ENCODE measurements around the gene PGBD1.
"Not testable (repeated sequence)": the region's sequence is repeated elsewhere in the genome, so short reads cannot be mapped to it uniquely, and the experiment has no call there.

The PGBD1 gene

DNA sequence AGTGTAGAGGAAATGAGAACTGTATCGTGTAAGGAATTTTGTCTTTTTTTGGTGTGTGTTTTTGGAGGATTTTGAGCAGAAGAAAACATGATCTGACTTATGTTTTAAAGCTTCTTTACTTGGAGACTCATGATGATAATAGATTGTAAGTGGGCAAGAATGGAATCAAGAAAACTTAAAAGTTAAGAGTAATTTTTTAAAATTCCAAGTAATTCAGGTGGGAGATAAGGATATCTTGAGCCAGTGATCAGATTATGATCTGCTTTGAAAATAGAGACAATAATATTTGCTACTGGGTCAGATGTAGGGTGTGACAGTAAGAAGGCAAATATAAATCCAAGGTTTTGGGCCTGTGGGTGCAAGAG is 13.7 kb upstream of the PGBD1 start:
- DNase-seq: no peak

DNA sequence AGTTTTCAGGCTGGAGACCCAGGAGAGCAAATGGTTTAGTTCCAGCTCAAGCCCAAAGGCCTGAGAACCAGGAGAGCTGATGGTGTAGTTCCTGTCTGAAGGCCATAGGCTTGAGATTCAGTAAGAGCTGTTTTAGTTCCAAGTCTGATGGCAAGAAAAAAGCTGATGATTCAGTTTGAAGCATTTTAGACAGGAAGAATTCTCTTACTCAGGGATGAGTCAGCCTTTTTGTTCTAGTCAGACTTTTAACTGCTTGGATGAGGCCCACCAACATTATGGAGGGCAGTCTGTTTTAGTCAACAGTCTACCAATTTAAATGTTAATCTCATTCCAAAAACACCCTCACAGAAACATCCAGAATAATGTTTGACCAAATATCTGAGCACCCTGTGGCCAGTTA is 11.9 kb upstream of the PGBD1 start:
- DNase-seq: no peak

DNA sequence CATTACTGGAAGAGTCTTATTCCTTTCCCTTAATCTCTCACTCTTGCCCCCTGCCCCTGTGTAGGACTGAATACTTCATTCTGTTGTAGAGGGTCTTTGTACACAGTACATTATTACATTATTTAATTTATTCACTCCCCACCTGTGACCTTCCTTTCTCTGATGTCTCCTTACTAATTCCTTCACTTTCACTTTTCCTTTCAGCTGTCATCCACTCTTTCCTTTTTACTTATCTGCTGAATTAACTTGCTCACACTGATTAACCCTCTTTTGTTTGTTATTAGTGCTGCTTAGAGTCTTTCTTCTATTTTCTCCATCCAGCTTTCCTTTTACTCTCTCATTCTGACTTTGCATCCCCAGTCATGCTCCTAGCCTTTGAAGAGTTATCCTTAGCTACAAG is 6.5 kb upstream of the PGBD1 start:
- no peak for DNase-seq

DNA sequence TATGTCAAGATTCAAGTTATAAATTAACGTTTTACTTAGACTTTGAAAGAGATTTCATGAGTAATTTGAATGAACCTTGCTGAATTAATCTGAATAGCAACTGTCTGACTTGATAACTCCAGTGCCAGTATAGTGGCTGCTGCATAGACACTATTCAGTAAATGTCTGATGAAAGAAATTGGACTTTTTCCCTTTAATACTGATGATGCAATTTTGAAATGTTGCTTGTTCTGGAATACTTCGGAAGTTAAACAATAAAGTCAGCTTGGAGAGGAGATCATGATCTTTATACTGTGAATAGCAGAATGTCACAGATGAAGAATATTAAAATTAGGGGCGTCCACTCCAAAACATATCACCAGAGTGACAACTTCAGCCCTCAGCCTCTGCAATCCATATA is 3.6 kb upstream of the PGBD1 start:
- no peak for DNase-seq

DNA sequence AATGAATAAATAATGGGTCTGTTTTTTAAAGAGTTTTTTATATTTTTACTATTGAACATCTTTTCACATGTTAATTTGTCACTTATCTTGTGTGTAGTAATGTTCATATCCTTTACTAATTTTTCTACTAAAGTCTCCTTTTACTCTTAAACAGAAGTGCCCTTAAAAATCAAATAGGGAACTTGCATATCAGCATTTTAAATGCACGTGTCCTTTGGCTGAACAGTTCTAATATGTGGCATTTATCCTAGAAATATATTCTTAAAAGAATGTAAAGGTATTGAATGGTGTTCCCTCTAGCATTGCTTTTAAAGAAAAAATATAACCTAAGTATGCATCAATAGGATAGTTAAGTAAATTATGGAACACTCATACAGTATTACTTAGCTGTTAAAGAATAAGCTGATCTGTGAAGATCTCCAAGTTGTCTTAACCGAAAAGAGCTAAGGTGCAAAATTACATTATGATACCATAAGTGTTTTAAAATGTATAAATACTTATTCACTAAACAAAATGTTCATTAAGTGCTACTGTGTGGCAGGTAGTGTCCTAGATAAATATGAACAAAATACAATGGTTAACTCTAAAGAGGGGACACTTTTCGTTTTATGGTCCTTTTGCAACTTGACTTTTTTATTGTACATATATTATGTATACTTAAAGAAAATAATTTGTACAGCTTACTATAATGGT is 631 bp upstream of the PGBD1 start:
- DNase-seq: no peak

DNA sequence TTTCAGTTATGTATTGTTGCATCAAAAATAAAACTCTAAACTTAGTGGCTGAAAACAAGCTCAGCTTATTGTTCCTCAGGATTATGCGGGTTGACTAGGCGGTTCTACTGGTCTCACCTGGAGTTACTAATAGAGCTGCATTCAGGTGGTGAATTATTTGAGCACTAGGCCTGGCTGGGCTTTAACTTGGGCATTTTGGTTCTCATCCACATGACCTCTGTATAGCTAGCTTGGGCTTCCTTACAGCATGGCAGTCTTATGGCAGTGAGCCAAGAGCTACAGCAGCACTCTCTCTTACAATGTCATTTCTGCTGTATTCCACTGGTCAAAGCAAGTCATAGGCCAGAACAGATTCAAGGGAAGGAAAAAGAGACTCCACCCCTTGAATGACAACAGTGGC is 1.6 kb downstream of the PGBD1 start:
- no peak for DNase-seq

DNA sequence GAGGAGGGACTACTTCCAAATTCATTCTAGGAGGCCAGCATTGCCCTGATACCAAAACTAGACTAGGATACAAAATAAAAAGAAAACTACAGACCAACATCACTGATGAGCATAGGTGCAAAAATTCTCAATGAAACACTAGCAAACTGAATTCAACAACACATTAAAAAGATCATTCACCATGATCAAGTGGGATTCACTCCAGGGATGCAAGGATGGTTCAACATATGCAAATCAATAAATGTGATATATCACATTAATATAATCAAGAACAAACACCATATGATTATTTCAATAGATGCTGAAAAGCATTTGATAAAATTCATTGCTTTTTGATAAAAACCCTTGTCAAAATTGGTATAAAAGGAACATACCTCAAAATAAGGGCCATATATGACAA is 10.2 kb downstream of the PGBD1 start:
- DNase-seq: no peak

DNA sequence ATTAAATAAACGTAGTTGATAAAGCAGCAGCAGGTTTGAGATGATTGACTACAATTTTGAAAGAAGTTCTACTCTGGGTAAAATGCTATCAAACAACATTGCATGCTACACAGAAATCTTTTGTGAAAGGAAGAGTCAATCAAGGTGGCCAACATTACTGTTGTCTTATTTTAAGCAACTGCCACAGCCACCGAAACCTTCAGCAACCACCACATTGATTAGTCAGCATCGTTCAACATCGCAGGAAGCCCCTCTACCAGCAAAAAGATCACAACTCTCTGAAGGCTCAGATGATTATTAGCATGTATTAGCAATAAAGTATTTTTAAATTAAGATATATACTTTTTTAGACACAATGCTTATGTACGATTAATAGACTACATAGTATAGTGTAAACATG is 14.0 kb downstream of the PGBD1 start:
- DNase-seq: no peak

DNA sequence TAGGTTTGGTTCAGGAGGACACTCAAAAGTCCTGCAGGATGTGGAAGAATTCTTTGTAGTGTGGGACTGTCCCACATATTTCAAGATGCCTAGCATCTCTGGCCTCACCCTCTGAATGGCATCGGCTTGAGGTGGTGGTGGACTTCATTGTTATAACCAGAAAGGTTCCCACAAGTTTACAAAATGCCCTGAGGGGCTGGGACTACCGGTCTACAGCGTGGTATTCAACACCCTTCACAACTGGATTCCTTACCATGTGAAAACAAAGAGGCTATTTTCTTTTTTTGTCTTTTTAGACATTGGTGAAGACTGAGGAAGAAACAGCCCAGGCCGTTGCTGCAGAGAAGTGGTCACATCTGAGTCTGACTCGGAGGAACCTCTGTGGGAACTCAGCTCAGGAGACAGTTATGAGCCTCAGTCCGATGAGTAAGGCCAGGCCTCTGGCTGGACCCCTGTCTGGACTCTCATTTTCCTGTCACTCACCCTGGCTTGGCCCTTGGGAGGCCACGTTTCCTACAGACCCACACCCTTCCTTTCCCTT is 15.2 kb downstream of the PGBD1 start:
- no peak for DNase-seq

DNA sequence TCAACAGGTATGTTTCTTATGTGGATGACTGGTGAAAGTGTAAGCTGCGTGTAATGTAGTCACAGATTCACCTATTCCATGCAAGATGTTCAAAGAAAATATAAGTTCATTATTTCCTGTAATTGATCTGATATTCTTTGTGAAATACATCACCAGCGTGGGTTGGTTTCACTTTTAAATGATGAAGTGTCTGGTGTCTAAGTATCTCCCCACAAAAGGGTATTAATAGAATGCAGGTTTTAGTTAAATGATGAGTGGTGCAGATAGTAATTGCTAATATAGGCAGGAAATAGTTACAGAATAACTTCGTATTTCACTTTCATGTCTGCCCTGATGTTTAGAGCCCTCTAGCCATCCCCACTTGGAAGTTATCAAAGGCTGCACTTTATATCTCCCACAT is 22.2 kb downstream of the PGBD1 start:
- no peak for DNase-seq

DNA sequence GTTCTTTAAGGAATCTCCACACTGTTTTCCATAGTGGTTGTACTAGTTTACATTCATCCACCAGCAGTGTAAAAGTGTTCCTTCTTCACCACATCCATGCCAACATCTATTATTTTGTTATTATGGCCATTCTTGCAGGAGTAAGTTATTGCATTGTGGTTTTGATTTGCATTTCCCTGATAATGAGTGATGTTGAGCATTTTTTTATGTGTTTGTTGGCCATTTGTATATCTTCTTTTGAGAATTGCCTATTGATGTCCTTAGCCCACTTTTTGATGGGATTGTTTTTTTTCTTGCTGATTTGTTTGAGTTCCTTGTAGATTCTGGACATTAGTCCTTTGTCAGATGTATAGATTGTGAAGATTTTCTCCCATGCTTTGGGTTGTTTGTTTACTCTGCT is 25.0 kb downstream of the PGBD1 start:
- not testable (repeated sequence) for DNase-seq

DNA sequence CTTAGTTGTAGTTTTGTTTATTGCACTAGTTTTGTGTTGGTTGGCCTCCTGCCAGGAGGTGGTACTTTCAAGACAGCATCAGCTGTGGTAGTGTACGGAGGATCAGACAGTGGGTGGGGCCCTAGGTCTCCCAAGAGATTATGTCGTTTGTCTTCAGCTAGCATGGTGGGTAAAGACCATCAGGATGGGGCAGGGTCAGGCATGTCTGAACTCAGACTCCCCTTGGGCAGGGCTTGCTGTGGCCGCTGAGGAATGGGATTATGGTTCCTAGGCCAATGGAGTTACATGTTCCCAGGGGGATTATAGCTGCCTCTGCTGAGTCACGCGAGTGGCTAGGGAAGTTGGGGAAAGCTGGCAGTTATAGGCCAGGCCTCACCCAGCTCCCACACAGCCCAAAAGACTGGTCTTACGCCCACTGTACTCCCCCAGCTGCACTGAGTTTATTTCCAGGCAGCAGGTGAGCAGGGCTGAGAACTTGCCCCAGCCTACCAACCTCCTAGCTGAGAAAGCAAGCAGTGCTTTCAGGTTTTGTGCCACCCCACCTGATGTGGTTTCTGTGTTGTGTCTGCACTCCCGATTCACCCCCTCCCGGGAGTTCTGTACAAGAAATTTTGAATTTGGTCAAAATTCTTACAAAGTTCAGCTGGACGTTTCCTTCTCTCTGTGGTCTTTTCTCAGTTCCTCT is 29.9 kb downstream of the PGBD1 start:
- DNase-seq: no peak

DNA sequence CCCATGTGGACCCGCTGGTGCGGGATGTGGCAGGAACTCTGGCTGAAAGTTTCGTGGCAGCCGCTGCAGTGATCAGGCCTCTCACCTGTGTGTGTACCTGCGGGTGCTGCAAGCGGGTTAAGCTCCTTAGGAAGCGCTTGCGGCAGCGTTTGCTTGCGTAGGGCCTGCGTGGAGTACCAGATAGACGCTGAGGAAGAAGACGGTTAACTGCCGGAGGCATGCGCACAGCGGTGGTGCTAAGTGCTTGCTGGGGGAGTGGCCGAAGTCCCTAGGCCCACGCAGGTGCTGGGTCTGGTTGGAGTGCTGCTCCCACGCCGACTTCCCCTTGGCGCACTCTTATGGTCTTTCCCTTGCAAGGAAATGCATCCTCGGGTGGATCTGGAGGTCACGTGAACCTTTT is 31.6 kb downstream of the PGBD1 start:
- DNase-seq: no peak

DNA sequence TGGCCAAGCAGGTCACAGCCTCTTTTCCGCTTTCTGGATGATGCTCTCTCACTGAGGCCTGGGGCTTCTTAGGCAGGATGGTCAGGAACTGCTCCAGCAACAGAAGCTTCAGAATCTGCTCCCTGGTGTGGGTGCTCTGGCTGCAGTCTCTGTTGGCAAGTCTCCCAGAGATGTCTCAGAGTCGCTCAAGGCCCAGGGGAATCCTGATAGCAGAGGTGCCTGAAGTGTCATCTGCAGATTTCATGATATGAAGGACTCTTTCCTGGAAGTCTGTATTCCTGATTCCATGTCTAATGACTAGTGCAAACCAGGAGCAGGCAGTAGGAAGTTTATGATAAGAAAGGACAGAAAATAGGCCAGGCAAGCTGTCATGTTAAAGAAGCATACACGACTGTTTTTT is 34.3 kb downstream of the PGBD1 start:
- DNase-seq: no peak

DNA sequence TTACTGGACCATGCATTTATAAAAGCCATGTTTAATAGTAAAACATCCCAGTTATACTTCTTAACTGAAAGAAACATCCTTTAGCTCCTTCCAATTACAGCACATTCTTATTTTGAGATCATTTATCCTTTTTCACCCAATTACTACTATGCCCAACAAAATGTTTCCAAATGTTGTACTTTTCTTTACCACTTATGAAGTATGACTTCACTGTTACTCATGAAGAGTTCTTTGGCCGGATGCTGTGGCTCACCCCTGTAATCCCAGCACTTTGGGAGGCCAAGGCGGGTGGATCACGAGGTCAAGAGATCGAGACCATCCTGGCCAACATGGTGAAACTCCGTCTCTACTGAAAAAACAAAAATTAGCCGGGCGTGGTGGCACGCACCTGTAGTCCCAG is 36.5 kb downstream of the PGBD1 start:
- DNase-seq: not testable (repeated sequence)

DNA sequence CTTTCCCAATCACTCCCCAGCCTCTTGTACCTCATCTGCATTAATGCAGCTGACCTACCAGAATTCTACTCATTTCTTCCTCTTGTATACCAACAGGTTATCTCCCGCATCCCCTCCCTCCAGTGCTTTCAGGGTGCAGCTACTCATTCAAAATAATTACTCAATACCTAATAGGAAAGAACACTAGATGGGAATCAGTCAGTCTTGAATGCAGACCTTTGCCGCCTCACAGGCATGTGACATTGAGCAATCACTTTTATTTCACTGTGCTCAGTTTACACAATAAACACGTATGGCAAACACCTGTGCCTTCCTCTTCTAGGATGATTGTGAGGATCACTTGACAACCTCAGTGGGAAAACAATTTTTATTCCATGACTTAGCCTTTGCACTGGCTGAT is 41.3 kb downstream of the PGBD1 start:
- DNase-seq: no peak

DNA sequence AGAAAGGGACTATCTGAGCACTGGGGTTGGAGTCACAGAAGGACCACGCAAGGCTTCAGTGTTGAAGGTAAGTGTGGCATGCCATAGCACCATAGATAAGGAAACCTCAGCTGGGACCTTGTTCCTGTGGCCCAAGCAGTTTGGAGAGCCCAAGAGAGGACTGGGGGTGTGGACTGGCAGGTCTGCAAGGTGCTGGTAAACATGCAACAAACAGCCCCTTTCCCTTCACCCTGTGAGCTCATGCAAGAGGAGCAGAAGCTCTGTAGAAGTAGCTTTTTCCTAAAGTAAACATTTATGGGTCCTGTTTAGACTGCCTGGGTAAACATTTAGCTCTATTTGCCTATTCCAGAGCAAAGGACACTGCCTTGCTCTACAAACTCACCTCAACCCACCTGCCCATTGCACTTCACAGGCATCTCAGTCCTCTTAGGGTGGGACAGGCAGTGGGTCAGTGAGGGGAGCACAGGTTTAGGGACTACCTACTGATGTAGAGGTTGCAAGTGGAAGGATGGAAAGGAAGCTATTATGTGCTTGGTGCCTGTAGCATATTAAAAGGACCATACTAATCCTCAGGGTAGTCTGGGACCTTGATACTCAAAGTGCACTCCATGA is 42.5 kb downstream of the PGBD1 start:
- DNase-seq: no peak

DNA sequence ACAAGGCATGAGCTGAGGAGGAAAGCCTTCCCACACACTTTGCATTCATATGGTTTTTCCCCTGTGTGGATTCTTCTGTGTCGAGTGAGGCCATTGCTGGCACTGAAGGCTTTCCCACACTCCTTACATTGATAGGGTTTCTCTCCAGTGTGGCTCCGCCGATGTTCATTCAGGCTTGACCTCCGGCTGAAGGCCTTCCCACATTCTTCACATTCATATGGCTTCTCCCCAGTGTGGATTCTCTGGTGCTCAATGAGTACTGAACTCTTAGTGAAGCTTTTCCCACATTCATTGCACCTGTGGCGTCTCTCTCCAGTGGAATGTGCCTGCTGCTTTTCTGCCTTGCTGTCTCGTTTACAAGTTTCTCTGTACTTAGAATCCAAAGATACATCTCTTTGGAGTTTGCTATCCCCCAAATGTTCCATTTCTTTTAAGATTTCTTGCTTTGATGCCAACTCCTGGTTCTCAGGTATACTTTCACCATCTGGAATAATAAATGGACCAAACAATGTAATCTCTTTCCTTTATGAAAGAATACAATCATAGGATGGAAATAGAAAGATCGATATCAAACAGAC is 45.1 kb downstream of the PGBD1 start:
- DNase-seq: no peak

DNA sequence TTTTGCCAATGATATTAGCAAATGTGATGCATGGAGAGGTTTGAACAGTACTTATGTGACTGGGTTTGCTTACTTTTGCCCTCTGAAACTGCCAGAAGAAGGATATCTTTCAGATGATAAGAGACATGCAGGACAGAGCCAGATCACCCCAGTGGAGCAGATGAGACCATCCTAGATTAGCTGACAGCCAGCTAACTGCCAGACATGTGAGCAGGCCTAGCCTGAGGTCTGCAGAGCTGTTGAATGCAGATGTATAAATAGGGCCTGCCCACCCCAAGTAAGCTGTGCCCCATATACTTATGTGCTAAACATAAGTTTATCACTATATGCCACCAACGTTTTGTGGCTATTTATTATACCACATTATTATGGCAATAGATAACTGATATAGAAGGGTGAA is 48.7 kb downstream of the PGBD1 start:
- no peak for DNase-seq

DNA sequence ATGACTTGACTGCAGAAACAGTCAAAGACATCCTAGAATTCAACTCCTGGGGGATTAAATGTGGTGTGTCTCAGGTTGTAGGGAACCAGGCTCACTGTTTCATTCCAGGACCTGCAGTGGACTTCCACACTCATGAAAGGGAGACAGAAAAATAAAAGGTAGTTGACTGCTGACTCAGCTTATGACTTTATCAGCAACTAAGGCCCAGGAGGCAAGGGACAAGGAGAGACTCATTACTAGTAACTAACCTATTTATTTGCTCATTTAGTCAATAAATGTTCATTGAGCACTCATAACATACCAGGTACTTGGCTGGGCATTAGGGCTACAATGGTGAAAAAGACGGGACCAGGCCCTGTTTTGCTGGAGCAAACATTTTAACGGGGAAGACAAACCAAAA is 51.7 kb downstream of the PGBD1 start:
- DNase-seq: no peak

DNA sequence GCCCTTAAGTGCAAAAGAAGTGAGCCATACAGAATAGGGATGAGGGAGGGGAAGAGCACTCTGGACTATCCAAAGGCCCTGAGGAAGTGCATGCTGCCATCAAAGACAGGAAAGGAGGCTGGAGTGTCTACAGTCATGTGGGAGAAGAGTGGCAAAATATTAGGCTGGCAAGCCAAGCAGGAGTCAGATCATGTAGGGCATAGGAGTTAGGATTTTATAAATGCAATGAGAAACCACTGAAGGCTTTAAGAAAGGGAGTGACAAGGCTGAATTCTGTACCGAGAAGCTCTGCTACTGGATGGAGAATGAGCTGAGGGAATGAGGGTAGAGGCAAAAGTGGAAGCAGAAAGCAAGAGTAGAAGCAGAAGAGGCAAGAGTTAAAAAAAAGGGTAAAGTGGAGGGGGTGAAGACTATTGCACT is 52.2 kb downstream of the PGBD1 start:
- DNase-seq: no peak

DNA sequence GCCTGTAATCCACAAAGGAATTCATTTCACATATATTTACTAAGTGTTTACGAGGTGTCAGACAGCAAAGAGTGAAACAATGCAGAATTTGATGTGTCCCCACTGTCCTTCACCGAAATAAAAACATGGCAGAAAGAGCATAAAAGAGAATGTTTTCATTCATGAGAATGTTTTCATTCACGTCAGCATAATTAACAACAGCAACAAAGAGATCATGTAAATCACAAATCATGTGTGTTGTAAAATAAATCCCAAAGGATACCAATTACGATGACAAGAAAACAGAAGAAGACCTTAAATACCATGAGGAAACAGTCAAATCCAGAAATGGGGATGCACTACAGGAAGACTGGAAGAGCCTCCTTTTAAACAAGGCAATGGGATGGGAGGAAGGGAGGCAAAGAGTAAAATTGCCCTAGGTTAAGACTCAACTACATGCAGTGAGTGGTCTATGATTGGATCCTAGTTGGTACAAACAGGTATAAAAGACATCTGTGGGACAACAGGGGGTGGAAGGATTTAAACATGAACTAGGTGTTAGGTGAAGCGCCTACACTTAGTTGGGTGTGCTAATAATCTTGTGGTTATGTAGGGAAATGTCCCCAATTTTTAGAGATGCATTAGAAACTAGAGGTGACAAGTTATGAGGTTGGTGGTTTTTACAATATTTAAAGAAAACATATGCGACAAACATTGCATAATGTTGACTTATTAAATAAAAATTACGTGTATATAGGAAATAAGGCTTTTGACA is 53.1 kb downstream of the PGBD1 start:
- no peak for DNase-seq

DNA sequence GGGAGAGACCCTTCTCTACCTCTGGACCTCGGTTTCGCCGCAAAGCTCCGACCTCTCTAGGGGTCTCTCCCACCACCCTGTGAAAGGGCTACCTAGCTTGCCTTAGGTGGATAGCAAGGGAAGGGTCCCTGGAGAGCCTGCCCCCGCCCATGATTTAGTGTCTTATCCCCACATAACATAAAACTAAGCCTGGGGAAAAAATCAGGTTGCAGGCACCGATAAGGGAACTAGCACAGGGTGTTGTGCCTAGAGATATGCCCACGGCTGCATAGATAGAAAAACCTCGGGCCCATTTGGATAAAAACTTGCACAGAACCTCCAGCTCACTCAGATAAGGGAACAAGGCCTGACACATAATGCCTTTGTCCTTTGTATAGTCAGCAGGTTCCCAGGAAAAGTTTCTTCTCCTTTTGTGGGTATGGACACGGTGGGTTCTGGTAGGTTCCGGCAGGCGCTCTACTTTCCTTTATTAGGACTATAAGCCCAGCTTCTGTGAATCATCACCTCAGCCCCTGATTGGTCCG is 53.7 kb downstream of the PGBD1 start:
- DNase-seq: no peak
